ENCODE results near the gene KIAA1755.

DNA sequence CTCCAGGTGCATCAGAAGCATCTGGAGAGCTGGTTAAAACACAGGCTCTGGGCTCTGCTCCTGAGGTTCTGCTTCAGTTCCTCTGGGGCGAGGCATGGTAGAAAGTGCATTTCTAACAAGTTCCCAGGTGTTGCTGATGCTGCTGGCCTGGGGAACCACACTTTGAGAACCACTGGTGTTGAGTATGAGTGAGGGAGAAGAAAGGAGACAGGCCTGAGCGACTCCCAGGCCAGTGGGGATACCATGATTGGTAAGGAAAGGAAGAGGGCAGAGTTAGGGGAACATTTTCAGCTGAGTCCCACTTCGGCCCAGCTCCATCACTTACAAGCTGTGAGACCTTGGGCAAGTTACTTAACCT is 36.8 kb downstream of the KIAA1755 start:
- no peak for TF ChIP-seq EZH2phosphoT487 (IDR thresholded peaks at IDR 0.05; ENCODE audit: insufficient read depth, low read depth)
- no peak for TF ChIP-seq EZH2 (IDR thresholded peaks at IDR 0.05; ENCODE audit: insufficient read depth, poor library complexity, severe bottlenecking)
